Osteoblast (primary cell): ENCODE results near the gene HDAC4. TPM values are rescaled to one million over a fixed set of nuclear protein-coding genes. Genes with fewer than 3 reads are reported as not detected.

Experiments
- DNase-seq: peaks from one replicate; pipeline ENCODE4 v3.0.0; 2011; ENCODE audit warnings: low spot score, mixed read lengths; ENCODE audit not compliant: insufficient read length; ENCODE audit errors: missing footprints
- H2AFZ ChIP-seq: 2 replicates; pipeline ENCODE4 v1.6.0; 2011; ENCODE audit warnings: mild to moderate bottlenecking, low read length
- H3K27ac ChIP-seq: 2 replicates; pipeline ENCODE4 v1.5.1; 2011; ENCODE audit warnings: mild to moderate bottlenecking, low read depth, low read length, moderate library complexity
- H3K27me3 ChIP-seq: 2 replicates; pipeline ENCODE4 v1.6.0; 2012; ENCODE audit warnings: mild to moderate bottlenecking, control low read depth, inconsistent platforms, low read length, moderate library complexity; ENCODE audit not compliant: insufficient read depth
- H3K36me3 ChIP-seq: 2 replicates; pipeline ENCODE4 v1.5.1; 2011; ENCODE audit warnings: mild to moderate bottlenecking, low read length, control low read depth, moderate library complexity; ENCODE audit not compliant: insufficient read depth
- H3K4me1 ChIP-seq: 2 replicates; pipeline ENCODE4 v1.5.1; 2011; ENCODE audit warnings: mild to moderate bottlenecking, low read length, control low read depth, moderate library complexity; ENCODE audit not compliant: insufficient read depth
- H3K4me2 ChIP-seq: 2 replicates; pipeline ENCODE4 v1.6.0; 2011; ENCODE audit warnings: mild to moderate bottlenecking, low read length; ENCODE audit not compliant: insufficient read depth
- H3K4me3 ChIP-seq: fragments of 200-600 bp; sonication (generic); 3 replicates; pipeline ENCODE4 v1.5.1; 2012; ENCODE audit warnings: mild to moderate bottlenecking, low read length, inconsistent platforms; ENCODE audit not compliant: insufficient read depth
- H3K79me2 ChIP-seq: 2 replicates; pipeline ENCODE4 v1.6.0; 2012; ENCODE audit warnings: mild to moderate bottlenecking, low read length, control low read depth, inconsistent platforms; ENCODE audit not compliant: insufficient read depth
- H3K9me3 ChIP-seq: 2 replicates; pipeline ENCODE4 v1.5.1; 2011; ENCODE audit warnings: low read depth, low read length, control low read depth
- H4K20me1 ChIP-seq: 2 replicates; pipeline ENCODE4 v1.6.0; 2012; ENCODE audit warnings: mild to moderate bottlenecking, low read length, control low read depth; ENCODE audit not compliant: insufficient read depth
- CTCF ChIP-seq: IDR thresholded peaks from 2 replicates; pipeline ENCODE4 v1.5.1; 2011; ENCODE audit warnings: mild to moderate bottlenecking, low read depth, low read length, moderate library complexity; ENCODE audit errors: extremely low read depth
- total RNA-seq: library from RNA; depleted of rRNA; stranded (reverse); fragments of >200 nt; gene quantifications from 2 replicates; pipeline ENCODE4 v1.2.3, GENCODE V29; 2012

The HDAC4 gene
- total RNA-seq, 1 donor = 30.8 TPM

GRCh38 chr2:239285071-239285931 is 115.5 kb downstream of the HDAC4 start:
- no peaks in the 10 kb centered on the region for H3K9me3 ChIP-seq
- H3K4me2 ChIP-seq = no peak overlapping the region
- no peak for TF ChIP-seq CTCF
- H2AFZ ChIP-seq = no peak overlapping the region
- no peaks in the 10 kb centered on the region for H3K36me3 ChIP-seq
- peak; percentile 23 for DNase-seq
- no peak overlapping the region for H3K27ac ChIP-seq
- H4K20me1 ChIP-seq = peaks cover 7% of the 10 kb centered on the region
- peaks cover 3% of the 10 kb centered on the region for H3K4me1 ChIP-seq
- H3K4me3 ChIP-seq = no peak overlapping the region
- peaks cover 9% of the 10 kb centered on the region for H3K79me2 ChIP-seq
- H3K27me3 ChIP-seq = no peaks in the 10 kb centered on the region

DNA sequence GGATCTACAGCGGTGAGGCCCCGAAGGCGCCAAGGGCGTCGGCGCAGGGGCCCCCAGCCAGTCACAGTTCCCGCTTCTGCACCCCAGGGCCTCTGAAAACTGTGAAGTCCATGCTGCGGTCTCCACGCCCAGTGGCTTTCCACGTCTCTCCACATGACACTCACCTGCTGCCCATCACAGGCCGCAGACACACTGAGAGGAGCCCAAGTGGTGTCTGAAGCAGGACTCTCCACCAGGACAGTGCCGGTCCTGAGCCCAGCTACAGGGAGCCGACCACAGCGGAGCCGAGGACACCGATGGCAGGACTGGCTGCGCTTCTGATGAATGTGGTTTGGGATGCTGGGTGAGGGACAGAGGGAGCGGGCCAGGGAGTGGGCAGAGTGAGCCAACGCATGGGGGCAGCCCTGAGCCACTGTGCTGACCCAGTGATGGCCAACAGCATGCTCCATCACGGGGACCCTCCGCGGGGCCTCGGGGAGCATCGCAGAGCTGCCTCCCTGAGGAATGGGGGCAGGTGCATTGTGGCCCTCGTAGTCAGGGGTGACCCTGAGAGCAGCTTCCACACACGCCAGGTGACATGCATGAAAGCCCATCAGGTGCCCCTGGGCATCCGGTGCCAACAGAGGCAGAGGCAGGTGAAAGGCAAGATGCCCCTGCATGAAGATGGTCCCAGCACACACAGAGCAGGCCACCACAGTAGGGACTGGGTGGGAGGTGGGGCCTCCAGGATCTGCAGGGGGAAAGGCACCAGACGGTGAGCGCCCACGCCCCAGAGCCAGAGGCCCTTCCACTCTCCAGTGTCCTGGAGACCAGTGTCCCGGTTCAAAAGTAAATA is 116.6 kb downstream of the HDAC4 start:
- DNase-seq = no peak
- H3K27me3 ChIP-seq = no peaks in the 10 kb centered on the region
- H4K20me1 ChIP-seq = peaks cover 7% of the 10 kb centered on the region
- H3K79me2 ChIP-seq = peaks cover 9% of the 10 kb centered on the region
- no peaks in the 10 kb centered on the region for H3K9me3 ChIP-seq
- H3K4me2 ChIP-seq = no peak overlapping the region
- no peaks in the 10 kb centered on the region for H3K36me3 ChIP-seq
- no peak overlapping the region for H3K27ac ChIP-seq
- peaks cover 14% of the 10 kb centered on the region for H3K4me1 ChIP-seq
- H3K4me3 ChIP-seq = no peak overlapping the region
- H2AFZ ChIP-seq = no peak overlapping the region
- no peak for TF ChIP-seq CTCF

DNA sequence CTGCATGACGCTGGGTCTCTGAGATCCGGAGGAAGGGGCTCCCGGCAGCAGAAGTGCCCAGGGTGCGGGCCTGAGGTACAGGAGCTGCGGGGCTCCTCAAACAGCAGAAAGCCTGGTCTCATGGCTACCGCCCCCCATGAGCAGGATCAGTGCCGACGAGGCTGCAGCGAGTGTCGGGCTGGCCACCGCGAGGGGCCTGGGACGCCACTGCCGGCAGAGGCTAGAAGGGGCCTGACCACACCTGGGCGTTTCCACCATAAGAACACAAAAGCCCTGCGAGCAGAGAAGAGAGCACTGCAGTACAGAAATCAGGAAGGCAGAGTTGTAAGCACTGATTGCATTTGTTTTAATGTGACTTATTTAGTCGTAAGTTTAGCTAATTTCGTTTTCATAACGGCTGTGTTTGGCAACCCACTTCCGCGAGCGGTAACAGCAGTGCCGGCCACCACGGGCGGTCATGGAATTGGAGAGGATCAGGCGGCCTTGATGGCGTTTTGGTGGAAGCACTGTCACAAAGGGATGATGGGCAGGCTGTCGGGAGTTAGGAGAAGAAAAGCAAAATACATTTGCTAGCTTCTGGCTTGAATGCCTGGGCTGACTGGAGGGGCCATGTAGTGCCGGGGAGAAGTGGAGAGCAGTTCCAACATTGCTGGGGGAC is 117.4 kb downstream of the HDAC4 start:
- no peak overlapping the region for H3K4me2 ChIP-seq
- H3K27ac ChIP-seq = no peak overlapping the region
- H3K9me3 ChIP-seq = no peaks in the 10 kb centered on the region
- no peak overlapping the region for H2AFZ ChIP-seq
- TF ChIP-seq CTCF = no peak
- H4K20me1 ChIP-seq = peaks cover 7% of the 10 kb centered on the region
- H3K36me3 ChIP-seq = no peaks in the 10 kb centered on the region
- H3K4me3 ChIP-seq = no peak overlapping the region
- H3K27me3 ChIP-seq = no peaks in the 10 kb centered on the region
- peaks cover 22% of the 10 kb centered on the region for H3K4me1 ChIP-seq
- peaks cover 11% of the 10 kb centered on the region for H3K79me2 ChIP-seq
- peak; percentile 81 for DNase-seq
